GM04503 (cell line): ENCODE measurements around the gene CAPN9.
"Not testable (repeated sequence)": the region's sequence is repeated elsewhere in the genome, so short reads cannot be mapped to it uniquely, and the experiment has no call there.

Source experiments
- DNase-seq: peaks from one replicate; pipeline ENCODE4 v3.0.0-alpha.2; 2012; ENCODE audit warnings: low read depth

CAPN9 gene

DNA sequence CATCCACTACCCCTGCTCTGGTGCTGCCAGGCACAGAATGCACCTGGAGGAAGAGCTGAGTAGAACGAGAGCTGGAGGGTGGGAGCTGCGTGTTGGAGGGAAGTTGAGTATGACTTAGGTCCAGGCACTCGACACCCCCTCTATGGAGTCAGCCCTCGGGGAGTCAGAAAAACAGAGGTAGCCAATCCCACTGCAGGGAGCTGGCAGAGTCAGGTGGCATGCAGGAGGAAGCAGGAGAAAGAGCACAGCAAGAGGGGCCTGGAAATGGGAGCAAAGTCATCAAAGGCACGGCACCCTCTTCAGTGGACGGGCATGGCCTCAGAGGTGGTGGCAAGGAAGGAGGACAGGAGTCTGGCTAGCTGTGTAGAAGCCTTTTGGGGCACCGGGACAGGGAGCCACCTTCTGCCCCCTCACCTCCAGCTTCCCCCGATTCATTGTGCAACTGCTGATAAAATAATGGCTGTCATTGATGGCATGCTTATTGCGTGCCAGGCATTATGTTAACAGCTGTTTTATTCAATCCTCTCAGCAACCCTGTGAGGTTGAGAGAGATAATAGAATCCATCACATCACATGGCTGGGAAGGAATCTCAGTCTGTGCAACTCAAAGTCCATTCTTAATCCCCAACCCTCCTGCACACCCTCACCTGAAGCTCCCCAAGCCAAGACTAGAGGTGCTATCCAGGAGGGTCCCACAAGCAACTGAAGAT lies 79.1 kb downstream of the CAPN9 start:
- DNase-seq = no peak

DNA sequence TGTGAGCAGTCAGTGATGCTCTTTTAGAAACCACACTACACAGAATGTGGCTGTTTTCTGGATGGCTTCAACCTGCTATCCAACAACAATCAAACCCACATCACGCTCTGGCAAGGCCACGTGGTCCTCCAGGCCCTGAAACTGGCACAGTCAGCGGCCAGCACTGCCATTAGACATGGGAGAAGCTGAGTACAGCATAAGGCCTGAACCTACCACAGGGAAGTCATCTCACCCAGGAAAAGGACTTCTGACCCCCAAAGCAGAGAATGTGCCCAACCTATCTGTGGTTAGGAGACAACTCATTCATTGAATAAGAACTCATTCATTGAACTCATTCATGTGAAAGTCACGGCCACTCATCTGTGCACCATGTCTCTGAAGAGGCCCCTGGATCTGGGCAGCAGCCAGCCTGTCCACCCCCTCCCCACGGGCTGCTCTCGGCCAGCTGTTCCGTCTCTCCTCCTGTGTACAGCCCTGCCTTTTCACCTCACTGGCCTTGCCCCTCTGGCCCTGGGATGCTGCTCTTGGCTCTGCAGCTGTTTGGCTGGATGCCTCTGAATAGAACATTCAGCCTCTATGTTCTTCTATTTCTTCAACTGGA lies 80.0 kb downstream of the CAPN9 start:
- DNase-seq = no peak

DNA sequence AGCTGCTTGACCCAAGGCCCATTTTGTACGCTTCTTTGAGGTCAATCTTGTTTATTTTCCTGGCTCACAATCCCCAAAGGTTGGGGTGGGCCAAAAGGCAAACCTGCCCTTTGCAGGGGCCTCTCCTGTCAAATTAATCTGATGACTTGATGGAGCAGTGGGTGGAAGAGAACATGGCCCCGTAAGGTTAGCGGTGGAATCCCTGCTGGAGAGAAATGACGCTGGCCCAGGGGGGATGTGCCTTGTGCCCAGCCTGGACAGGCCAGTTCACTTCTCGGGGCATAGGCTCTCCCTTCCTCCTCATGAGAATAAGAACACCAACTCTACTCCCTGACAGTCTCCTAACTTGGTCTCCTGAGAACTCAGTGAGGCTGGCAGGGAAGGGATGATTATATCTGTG lies 80.6 kb downstream of the CAPN9 start:
- DNase-seq = no peak

DNA sequence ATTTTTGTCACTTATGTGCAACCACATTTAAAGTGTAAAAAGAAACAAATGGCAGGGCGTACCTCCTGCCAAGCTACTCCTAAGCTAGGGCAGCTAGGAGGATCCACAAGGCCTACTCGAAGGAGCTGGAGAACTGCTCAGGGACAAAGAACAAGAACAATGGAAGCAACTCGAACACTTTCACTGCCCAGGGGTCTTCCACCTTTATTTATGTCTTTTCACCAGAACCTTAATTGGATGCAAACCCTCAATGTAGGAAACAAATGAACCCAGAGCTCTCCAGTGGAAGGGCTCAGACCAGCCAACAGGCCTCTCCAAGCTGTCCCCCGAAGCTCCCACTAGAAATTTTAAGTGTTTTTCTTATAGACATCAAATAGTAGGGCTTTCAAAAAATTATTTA lies 81.2 kb downstream of the CAPN9 start:
- DNase-seq = no peak

DNA sequence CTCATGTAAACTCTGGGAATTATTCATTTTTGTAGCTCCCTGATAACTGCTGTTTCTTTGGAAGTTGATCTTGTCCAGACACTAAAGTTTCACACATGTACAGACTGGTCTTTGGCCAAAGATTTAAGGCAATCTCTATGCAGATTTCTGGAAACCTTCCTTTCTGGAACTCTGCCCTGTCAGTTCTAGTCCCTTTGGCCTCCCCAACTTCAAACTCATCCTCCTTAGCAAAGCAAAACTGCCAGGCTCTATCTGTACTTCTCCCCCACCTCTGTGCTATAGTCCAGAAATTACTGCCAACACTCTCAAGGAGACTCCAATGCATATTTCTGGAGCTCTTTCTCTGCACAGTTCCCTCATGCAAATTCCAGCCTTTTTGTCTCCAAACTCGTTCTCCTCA lies 84.6 kb downstream of the CAPN9 start:
- DNase-seq = no peak

DNA sequence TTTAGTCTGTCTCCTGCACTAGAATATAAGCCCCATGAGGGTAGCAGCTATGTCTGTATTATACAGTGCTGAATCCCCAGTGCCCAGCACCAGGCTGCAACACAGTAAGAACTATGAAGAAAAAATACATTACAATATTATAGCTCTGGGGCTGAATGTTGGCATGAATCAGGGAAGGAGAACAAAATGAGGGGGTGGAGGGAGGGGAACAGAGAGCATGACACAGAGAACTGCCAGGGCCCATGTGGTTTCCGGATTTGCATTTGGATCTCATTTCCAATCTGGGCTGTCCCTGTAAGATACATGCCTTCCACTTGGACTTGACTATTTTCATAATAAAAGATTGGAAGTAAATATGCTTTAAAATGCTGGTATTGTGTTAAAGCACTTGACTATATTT lies 85.3 kb downstream of the CAPN9 start:
- DNase-seq = no peak

DNA sequence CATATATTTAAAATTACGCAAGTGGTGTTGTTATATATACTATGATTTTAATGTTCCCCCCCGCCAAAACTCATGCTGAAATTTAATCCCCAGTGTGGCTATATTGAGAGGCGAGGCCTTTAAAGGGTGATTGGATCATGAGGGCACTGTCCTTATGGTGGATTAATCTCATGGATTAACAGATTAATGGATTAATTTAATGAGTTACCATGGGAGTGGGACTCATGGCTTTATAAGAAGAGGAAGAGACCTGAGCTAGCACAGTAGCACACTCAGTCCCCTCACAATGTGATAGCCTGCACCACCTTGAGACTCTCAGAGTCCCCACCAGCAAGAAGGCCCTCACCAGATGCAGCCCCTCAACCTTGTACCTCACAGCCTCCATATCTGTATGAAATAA lies 86.3 kb downstream of the CAPN9 start:
- no peak for DNase-seq

DNA sequence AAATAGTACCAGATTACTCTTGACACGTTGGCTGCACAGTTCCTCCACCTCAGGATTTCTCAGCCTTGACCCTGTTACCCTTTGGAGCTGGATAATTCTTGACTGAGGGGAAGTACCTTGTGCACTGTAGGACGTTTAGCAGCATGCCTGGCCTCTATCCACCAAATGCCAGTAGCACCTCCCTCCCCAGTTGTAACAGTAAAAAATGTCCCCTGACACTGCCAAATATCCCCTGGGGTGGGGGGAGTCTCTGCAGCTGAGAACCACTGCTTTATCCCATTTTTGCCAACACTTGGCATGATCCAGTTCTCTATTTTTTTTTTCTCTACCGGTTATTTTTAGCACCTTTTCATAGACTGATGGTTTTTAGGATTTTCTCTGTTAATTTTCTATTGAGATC lies 87.1 kb downstream of the CAPN9 start:
- no peak for DNase-seq

DNA sequence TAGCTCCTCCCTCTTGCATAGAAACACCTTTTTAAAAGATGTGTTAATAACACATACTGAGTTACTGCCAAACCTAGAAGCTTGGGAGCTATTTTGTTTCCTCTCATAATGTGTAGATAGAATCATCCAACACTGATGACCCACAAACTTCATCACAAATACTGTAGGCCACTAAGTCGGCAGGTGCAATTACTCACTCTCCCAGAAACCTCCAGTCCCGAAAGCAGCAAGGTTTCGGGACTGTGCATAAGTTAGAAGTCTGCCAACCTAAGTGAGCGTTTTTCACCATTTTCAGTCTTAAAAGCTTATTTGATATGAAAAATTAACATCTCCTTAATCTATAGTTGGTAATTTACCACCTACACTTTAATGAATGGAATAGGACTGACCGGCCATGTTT lies 89.2 kb downstream of the CAPN9 start:
- no peak for DNase-seq

DNA sequence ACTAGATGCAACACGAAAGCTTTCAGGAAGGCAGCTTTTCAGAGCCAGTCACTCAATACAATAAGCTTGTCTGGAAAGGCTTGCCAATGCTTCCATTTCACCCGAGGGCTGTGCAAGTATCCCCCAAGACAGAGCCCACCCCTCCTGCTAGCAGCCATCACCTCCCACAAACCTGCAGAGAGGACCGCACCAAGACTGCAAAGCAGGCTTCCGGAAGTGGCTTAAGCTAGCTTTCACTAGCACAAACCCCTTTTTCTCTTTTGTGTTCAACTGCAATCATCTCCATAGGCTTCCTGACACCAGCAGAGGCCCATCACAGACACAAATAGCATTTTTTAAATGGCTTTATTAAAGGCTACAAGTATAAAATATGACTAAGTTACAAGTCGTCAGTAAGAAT lies 89.6 kb downstream of the CAPN9 start:
- DNase-seq = no peak

DNA sequence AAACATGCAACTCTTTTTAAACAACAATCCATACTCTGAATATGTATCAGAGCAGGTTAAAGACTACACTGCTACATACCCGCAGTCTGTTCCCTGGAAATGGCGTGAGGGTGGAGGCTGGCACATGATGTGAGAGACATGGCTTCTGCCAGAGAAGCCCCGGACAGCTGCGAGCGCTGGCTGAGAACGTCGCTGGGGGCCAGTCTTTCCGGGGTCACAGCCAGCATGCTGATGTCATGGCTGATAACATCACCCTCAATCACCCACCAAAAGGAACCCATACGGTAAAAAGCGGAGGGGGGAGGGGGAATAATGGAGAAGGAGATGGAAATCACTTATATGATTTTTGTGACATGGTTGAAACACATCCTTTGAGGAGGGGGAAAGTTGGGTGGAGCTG lies 92.0 kb downstream of the CAPN9 start:
- DNase-seq = no peak

DNA sequence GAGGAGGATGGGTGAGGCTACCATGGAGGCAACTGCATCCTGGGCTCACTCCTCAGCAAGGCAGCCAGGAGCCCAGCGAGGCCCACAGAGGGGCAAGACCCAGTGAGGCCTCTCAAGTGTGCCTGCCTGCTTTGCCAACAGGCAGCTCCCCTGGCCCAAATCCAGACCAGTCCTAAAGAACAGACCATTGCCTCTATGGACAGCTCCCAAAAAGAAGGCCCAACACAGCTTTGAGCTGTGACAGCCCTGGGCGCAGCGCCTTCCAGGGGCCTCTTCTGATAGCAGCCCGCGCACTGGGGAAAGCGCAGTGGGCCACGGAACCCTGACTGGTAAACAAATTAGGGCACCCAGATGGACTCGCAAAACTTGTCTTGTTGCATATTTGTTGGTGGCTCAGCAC lies 95.6 kb downstream of the CAPN9 start:
- DNase-seq = no peak

DNA sequence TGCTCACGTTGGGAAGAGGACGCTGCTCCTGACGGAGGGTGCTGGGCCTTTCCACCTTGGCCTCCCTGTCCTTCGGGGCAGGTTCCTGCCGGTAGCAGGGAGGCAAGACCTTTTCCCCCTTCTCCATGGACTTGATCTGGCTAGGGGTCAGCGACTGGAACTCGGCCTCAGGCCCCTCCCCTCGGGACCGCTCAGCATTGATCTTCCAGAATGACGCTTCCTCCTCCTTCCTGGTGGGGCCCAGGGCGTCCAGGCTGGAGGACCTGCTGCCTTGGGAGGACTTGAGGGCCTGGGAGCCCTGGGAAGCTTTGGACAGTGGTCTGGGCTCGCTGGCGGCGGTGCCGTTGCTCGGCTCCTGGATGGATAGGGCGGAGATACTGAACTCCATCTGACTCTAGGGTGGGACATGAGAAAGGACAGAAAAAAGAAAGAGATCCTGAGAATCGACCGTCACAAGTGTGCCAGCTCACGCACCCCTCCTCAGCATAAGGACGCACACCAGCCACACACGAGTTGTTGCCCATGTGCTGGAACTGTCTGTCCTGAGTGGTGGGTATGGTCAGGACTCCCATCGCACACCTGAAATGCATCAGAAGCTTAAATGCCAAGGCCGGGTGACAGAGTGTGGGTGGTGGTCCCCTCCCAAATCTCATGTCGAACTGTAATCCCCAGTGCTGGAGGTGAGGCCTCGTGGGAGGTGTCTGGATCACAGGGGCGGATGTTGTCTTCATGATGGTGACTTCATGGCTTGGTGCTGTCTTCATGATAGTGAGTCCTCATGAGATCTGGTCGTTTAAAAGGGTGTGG lies 96.5 kb downstream of the CAPN9 start:
- DNase-seq = no peak

DNA sequence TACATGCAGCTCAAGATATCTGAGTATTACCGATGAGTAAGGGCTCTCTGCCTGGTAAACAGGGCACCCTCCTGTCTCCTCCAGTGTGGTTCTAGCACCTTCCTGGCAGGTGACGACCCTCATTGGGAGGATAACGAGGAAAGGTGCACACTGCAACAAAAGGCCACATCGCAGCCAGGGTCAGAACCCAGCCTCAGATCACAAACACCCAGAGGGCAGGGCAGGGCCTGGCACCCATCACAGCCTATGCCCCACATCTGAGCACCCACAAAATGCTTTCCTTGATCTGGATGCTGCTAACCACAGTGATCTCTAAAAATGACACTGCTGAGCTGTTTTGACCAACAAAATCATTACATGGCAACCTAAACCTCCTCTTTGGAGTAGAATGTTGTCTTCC lies 97.4 kb downstream of the CAPN9 start:
- no peak for DNase-seq

DNA sequence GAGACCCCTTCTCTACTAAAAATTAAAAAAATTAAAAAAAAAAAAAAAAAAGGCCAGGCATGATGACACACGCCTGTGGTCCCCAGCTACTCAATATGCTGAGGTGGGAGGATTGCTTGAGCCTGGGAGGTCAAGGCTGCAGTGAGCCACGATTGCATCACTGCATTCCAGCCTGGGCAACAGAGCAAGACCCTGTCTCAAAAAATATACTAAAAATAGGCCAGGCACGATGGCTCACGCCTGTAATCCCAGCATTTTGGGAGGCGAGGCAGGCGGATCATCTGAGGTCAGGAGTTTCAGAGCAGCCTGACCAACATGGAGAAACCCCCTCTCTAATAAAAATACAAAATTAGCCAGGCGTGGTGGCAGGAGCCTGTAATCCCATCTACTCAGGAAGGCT lies 98.0 kb downstream of the CAPN9 start:
- not testable (repeated sequence) for DNase-seq

DNA sequence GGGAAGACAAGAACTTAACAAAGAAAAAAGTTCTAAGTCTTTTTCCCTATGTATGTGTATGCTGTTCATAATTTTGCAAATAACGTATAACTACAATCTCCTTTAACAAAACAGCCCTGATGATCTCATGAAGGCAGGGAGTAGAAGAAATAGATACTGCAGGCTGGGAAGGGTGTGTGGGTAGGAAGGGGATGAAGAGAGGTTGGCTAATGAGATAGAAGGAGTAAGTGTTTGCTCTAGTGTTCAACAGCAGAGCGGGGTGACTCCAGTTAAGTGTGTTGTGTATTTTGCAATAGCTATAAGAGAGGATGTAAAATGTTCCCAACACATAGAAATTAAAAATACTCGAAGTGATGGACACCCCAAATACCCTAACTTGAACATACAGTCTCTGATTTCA lies 101.0 kb downstream of the CAPN9 start:
- no peak for DNase-seq

DNA sequence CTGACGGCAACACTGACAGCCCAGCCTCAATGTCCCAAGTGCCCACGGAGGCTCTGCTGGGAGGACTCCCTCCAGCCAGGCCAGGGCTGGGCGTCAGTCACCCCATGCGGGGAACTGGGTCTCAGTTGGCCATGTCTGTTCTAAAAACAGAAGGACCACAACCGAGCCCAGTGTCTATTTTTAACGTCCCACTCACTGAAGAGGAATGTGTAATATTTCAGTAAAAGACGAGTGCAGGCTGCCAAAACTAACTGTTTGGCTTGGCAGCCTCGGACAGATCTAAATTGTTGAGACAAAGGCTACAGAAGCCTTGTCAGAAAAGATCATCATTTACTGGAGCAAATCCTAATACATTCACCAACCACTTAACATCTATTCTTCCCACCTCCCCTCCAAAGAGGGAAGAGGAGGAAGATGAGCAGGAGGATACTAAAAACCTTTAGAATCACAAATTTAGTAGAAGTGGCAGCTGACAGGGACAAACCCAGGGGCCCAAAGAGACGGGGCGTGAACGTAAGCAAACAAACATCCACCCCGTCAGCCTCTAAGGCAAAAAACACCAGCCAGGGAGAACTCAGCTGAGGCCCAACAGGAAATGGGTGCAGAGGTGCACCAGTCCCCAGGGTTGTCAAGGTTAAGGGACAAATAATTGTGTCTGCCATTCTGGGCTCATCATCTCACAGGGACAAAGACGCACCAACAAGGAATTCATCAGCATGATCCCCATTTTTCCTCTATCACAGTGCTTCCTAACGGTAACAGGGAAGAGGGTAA lies 102.5 kb downstream of the CAPN9 start:
- DNase-seq = peak; percentile 94

DNA sequence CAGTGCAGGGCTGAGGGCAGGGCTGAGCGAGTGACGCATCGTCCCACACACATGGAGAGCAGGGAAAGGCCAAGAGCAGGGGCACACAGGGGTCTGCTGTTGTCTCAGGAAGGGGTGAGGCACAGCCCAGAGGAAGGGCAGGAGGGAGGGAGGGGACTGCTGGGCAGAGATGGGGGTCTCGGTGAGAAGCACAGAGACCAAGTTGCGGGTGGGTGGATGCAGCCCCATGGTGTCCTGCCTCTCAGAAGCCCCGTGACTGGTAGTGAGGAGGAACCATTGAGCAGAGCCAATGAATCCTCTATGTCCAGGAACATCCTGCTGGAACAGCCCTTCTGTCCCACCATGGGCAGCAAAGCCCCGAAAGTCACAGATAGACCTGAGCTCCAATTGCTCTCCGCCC lies 103.4 kb downstream of the CAPN9 start:
- no peak for DNase-seq

DNA sequence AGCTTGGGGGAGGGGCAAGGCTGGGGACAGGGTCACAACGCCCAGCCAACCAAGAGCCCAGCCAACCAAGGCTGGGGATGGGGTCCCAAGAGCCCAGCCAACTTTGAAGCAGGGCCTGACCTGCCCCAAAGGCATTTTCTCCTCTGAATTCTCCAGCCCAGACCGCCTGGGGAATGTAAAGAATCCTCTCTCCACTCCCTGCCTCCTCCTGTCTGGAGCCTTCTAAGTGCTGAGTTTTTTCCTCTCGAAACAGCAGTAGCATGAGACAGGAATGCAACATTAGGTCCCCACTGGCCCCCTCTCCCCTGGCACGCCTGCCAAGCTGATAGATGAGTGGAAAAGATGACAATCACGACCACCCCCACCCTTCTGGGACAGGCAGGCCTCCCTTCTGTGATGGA lies 104.1 kb downstream of the CAPN9 start:
- DNase-seq = no peak
